Urinary bladder (tissue), 4 donors: ENCODE data around the gene CEP290. TPM values are rescaled to one million over a fixed set of nuclear protein-coding genes. Genes with fewer than 3 reads are reported as not detected.

ENCODE experiments used
- DNase-seq: peaks from one replicate; pipeline ENCODE4 v3.0.0-alpha.2; 2015; ENCODE audit errors: extremely low spot score
- H3K27ac ChIP-seq: one replicate; pipeline ENCODE4 v1.5.1; 2013; ENCODE audit warnings: low read depth, mild to moderate bottlenecking, moderate library complexity
- H3K36me3 ChIP-seq: one replicate; pipeline ENCODE4 v1.6.1; 2013; ENCODE audit warnings: mild to moderate bottlenecking, moderate library complexity; ENCODE audit not compliant: insufficient read depth
- H3K4me1 ChIP-seq: one replicate; pipeline ENCODE4 v1.6.1; 2013; ENCODE audit warnings: mild to moderate bottlenecking, moderate library complexity; ENCODE audit not compliant: insufficient read depth
- H3K4me3 ChIP-seq: one replicate; pipeline ENCODE4 v1.5.1; 2013; ENCODE audit warnings: low read depth, low read length
- WGBS: extraction: QIAGEN DNeasy Blood & Tissue Kit; methylation state at CpG from one replicate; pipeline ENCODE4 v1.1.7; 2013; 5-methylcytosine and 5-hydroxymethylcytosine counted together
- polyA plus RNA-seq: library from polyadenylated mRNA; stranded (reverse); fragments of 200-250 nt; gene quantifications from one replicate; pipeline ENCODE4 v1.2.3, GENCODE V29; 2013
- total RNA-seq: library from RNA; depleted of rRNA; stranded (reverse); fragments of >200 nt; gene quantifications from one replicate; pipeline ENCODE4 v1.2.3, GENCODE V29; 2014
- donor health status: healthy with polysubstance abuse.
- donor health status: healthy.

The CEP290 gene, protein sequence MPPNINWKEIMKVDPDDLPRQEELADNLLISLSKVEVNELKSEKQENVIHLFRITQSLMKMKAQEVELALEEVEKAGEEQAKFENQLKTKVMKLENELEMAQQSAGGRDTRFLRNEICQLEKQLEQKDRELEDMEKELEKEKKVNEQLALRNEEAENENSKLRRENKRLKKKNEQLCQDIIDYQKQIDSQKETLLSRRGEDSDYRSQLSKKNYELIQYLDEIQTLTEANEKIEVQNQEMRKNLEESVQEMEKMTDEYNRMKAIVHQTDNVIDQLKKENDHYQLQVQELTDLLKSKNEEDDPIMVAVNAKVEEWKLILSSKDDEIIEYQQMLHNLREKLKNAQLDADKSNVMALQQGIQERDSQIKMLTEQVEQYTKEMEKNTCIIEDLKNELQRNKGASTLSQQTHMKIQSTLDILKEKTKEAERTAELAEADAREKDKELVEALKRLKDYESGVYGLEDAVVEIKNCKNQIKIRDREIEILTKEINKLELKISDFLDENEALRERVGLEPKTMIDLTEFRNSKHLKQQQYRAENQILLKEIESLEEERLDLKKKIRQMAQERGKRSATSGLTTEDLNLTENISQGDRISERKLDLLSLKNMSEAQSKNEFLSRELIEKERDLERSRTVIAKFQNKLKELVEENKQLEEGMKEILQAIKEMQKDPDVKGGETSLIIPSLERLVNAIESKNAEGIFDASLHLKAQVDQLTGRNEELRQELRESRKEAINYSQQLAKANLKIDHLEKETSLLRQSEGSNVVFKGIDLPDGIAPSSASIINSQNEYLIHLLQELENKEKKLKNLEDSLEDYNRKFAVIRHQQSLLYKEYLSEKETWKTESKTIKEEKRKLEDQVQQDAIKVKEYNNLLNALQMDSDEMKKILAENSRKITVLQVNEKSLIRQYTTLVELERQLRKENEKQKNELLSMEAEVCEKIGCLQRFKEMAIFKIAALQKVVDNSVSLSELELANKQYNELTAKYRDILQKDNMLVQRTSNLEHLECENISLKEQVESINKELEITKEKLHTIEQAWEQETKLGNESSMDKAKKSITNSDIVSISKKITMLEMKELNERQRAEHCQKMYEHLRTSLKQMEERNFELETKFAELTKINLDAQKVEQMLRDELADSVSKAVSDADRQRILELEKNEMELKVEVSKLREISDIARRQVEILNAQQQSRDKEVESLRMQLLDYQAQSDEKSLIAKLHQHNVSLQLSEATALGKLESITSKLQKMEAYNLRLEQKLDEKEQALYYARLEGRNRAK (N-terminal part only)
- total RNA-seq = 69.6 TPM
- polyA plus RNA-seq = 6.7 TPM

GRCh38 chr12:88141774-88142609 is at the start of gene CEP290, which contains the start of gene TMTC3:
CEP290 (minus strand) TSS chr12:88142088; CDS start chr12:88141307, 781 bp downstream.
TMTC3 (plus strand) TSS chr12:88142307; CDS start chr12:88148316, 6,009 bp downstream.
- DNase-seq = peak; percentile 99
- Histone ChIP-seq H3K36me3 (no peaks in the 10 kb centered on the region), H3K4me3 (peak within 1 kb of the TSS; percentile 69), H3K4me1 (peaks cover 3% of the 10 kb centered on the region), H3K27ac (peak within 1 kb of the TSS; percentile 68)
- WGBS = under 1% methylated on average over 49 of the region's 49 CpGs

- Histone ChIP-seq H3K36me3 (peaks cover 4% of the 10 kb centered on the region), H3K27ac (no peak overlapping the region), H3K4me1 (no peaks in the 10 kb centered on the region), H3K4me3 (no peak overlapping the region)
- DNase-seq = no peak
- 83% methylated on average over 1 of the region's 1 CpG for WGBS
These were observed 46.3 kb upstream of the CEP290 start for GRCh38 chr12:88188180-88188579.

GRCh38 chr12:88187571-88187970 is 45.7 kb upstream of the CEP290 start:
- DNase-seq = no peak
- no peaks in the 10 kb centered on the region for H3K4me1 ChIP-seq
- WGBS = 91% methylated on average over 2 of the region's 2 CpGs

DNA sequence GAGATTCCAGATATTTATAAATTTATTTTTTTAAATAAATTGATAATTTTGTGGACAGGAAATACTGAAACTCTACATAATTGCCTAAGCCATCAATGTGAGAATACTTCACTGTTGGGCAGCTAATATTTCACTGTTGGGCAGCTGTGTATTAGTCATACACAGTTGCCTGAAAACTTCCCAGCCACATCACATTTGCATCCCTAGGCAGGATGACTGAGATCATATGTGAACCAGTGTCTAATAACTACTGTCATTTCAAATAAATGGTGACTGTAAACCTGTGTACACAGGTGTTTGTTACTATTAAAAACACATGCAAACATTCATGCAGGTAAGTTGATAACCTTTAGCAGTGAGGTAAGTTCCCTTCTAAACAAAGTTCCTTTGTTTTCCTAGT is 44.1 kb upstream of the CEP290 start:
- no peak for DNase-seq

More at GRCh38 chr12:88187571-88187970, 45.7 kb upstream of the CEP290 start:
- Histone ChIP-seq H3K4me3 (no peak overlapping the region), H3K36me3 (peaks cover 4% of the 10 kb centered on the region), H3K27ac (no peak overlapping the region)

DNA sequence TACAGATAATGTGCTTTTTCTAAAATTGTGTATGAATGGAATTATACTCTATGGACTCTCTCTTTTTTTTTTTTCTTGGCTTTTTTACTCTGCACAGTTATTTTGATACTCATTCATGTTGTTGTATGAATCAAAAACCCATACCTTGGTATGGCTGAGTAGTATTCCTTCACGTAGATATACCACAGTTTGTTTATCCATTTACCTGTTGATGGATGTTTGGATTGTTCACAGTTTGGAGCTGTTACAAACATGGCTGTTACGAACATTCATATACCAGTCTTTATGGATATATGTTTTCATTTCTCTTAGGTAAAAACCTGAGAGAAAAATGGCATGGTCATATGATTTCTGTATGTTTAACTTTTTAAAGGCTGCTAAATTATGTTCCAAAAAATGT is 43.4 kb upstream of the CEP290 start:
- WGBS = 96% methylated on average over 2 of the region's 2 CpGs
- Histone ChIP-seq H3K4me3 (no peak overlapping the region), H3K36me3 (peaks cover 7% of the 10 kb centered on the region), H3K27ac (no peak overlapping the region), H3K4me1 (no peaks in the 10 kb centered on the region)
- no peak for DNase-seq

More for the DNA sequence above, 44.1 kb upstream of the CEP290 start:
- Histone ChIP-seq H3K36me3 (peaks cover 4% of the 10 kb centered on the region), H3K4me1 (no peaks in the 10 kb centered on the region), H3K27ac (no peak overlapping the region), H3K4me3 (no peak overlapping the region)

- no peaks in the 10 kb centered on the region for H3K4me1 ChIP-seq
- DNase-seq = no peak
- 71% methylated on average over 3 of the region's 3 CpGs for WGBS
- H3K27ac ChIP-seq = no peak overlapping the region
- H3K4me3 ChIP-seq = no peak overlapping the region
- peaks cover 7% of the 10 kb centered on the region for H3K36me3 ChIP-seq
These were observed 42.3 kb upstream of the CEP290 start for GRCh38 chr12:88184196-88184595.

DNA sequence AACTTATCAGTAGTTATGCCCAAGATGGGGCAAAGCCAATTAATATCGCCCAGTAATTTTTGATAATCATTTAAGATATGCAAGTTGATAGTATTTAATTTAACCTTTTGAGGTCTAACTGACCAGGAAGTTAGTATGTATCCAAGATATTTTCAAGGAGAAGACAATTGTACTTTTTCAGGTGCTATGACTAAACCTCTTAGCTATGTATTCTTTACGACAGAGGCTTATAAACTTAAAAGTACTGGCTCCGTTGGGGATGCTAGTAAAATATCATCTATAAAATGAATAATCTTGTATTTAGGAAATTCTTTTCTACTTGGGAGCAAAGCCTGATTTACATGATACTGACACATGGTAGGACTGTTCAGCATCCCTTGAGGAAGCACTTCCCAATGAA is 40.5 kb upstream of the CEP290 start:
- 81% methylated on average over 3 of the region's 3 CpGs for WGBS
- no peak for DNase-seq
- Histone ChIP-seq H3K27ac (no peak overlapping the region), H3K36me3 (peaks cover 7% of the 10 kb centered on the region), H3K4me3 (no peak overlapping the region), H3K4me1 (no peaks in the 10 kb centered on the region)

DNA sequence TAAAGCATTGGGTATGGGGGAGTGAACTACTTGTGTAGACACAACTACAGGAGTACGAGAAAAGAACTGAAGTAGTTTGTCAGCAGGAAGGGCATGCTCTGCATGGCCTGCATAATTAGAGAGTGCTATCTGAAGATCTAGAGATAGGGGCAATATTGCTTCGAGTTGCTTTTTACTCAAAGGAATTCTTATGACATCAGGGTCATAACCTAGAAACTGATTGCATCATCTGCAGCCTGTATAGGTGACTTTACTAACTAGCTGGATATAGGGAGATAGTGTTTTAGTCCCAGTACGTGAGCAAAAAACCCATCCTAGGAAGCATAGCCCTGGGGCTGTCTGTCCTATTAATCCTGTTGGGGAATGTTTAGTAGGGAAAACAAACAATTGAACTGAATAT is 40.0 kb upstream of the CEP290 start:
- Histone ChIP-seq H3K36me3 (peaks cover 7% of the 10 kb centered on the region), H3K4me3 (no peak overlapping the region), H3K4me1 (no peaks in the 10 kb centered on the region), H3K27ac (no peak overlapping the region)
- 88% methylated on average over 3 of the region's 3 CpGs for WGBS
- DNase-seq = no peak

- WGBS = 52% methylated on average over 6 of the region's 6 CpGs
- Histone ChIP-seq H3K36me3 (peaks cover 6% of the 10 kb centered on the region), H3K4me3 (no peak overlapping the region)
These were observed 37.6 kb upstream of the CEP290 start for GRCh38 chr12:88179436-88180014.

GRCh38 chr12:88175544-88175943 is 33.7 kb upstream of the CEP290 start:
- H3K36me3 ChIP-seq = peaks cover 2% of the 10 kb centered on the region
- H3K4me1 ChIP-seq = no peaks in the 10 kb centered on the region
- DNase-seq = no peak
- no peak overlapping the region for H3K27ac ChIP-seq
- H3K4me3 ChIP-seq = no peak overlapping the region
- 98% methylated on average over 3 of the region's 3 CpGs for WGBS

More at GRCh38 chr12:88179436-88180014, 37.6 kb upstream of the CEP290 start:
- no peak for DNase-seq
- Histone ChIP-seq H3K4me1 (no peaks in the 10 kb centered on the region), H3K27ac (no peak overlapping the region)

DNA sequence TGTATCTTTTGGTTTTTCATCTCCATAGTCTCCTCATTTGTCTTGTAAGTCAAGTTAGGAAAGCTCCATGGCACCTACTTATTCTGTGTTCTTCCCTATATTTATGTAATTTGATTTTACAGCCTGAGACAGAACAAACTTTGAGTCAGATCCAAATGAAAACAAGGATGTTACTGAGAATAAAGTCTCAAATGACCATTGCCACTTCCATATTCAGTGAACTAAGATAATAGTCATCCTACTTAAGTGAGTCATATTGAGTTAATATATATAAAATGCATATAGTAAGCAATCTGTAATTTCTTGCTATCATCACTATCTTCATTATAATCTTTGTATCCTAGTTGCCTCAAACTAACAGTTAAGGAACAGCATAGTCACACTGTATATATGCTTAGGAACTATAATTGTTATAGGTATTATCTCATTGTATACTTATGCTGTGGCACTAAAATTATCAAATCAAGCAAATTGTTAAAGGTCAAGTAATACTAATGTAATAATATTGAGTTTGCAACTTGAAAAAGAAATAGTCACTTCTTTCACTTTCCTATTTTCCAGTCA is 31.0 kb upstream of the CEP290 start:
- H3K4me1 ChIP-seq = no peaks in the 10 kb centered on the region
- no peak for DNase-seq
- H3K27ac ChIP-seq = no peak overlapping the region
- H3K36me3 ChIP-seq = no peaks in the 10 kb centered on the region
- H3K4me3 ChIP-seq = no peak overlapping the region

- no peak for DNase-seq
- peaks cover 2% of the 10 kb centered on the region for H3K36me3 ChIP-seq
- whole genome bisulfite sequencing = 97% methylated on average over 2 of the region's 2 CpGs
- no peak overlapping the region for H3K27ac ChIP-seq
- no peaks in the 10 kb centered on the region for H3K4me1 ChIP-seq
- H3K4me3 ChIP-seq = no peak overlapping the region
These were observed 25.5 kb upstream of the CEP290 start for GRCh38 chr12:88167384-88167783.
